UCSD-AML1 (cell line): ENCODE measurements around the gene SHOC2.

ENCODE experiments used
- DNase-seq: peaks from one replicate; lab custom pipeline; 2025; ENCODE audit not compliant: unreplicated experiment; lab: John Stamatoyannopoulos, UW

SHOC2 gene

DNA sequence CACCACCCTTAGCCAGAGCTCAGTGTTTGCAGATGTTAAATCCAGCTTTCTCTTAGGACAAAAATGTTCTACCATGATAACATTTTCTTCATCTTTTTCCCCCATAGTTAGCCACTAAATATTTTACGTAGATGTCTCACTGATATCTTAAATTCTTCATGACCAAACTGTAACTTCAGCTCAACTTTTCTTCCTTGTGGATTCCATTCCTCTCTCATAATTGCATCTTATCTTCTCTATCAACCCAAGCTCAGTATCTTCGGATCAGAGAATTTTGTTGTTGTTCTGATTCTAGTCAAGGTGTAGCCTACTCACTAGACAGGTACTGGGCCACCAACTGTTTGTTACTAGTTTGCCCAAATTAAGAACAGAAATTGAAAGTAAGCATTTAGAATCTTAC lies 60.2 kb downstream of the SHOC2 start:
- DNase-seq = no peak

DNA sequence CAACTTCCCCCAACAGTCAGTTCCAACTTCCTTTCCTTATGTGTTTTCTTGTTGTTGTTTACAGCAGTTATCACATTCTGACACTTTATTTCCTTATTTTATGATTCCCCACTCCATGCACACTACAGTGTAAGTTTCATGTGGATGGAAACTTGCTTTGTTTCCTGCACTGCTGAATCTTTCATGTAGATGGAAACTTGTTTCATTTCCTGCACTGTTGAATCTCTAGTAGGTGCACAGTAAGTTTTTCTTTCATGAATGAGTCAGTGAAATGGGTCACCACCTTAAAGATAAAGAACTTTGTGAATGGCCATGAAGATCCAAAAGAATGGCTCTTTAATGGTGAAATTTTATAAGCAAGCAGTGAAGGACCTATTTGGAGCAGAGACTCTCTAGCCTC lies 61.4 kb downstream of the SHOC2 start:
- DNase-seq = no peak

DNA sequence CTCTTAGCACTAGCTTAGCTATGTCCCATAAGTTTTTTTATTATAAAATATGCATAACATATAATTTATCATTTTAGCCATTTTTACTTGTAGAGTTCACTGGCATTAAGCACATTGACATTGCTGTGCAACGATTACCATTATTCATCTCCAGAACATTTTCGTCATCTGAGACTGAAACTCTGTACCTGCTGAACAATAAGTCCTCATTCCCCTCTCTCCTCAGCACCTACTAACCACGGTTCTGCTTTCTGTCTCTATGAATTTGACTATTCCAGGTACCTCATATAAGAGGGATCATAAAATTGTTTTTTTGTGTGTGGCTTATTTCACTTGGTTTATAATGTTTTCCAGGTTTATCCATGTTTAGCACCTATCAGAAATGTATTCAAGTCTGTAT lies 64.1 kb downstream of the SHOC2 start:
- DNase-seq = no peak

DNA sequence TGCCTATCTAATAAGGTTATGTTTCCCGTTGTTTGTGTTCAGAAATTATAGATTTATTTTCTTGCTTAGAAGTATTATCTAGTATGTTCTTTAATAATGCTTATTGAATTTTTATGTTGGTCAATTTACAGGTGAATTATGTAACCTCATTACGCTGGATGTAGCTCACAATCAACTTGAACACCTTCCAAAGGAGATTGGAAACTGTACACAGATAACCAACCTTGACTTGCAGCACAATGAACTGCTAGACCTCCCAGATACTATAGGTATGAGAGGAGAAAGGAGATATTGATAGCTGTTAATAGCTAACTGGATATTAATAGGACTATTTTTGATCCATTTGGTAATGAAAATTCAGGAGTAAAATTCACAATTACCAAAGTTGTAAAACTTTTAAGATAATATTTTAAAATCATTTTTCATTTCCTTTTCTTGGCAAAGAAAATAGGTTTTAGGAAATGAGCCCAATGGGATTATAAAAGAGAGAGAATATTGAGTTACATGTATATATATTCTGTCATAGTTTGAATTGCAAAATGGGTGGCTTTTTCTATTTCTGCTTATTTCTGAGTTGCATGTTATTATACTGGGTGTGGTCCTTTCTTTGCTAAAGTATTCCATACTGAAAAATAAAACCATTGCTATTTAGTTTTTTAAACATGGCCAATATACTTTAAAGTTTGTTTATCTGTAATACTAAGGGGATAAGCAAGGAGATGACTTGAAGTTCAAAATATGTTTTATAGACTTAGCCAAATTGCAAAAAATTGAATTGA lies 66.3 kb downstream of the SHOC2 start:
- DNase-seq = no peak

DNA sequence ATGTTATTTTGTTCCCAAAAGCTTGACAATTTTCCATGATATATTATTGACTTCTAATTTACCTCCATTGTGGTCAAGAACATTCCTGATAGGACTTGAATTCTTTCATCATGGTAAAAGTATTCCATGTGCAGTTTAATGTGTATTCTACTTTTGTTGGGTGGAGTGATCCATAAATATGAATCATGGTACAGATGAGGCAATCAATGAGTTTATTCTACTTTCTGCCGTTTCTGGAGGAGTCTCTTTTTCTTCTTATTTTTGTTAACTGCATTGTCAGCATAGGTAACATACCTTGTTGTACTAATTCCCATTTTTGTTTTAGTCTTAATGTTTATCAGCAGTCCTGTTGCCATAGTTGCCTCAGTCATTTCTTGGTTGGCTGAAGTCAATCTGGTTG lies 69.6 kb downstream of the SHOC2 start:
- DNase-seq = no peak

DNA sequence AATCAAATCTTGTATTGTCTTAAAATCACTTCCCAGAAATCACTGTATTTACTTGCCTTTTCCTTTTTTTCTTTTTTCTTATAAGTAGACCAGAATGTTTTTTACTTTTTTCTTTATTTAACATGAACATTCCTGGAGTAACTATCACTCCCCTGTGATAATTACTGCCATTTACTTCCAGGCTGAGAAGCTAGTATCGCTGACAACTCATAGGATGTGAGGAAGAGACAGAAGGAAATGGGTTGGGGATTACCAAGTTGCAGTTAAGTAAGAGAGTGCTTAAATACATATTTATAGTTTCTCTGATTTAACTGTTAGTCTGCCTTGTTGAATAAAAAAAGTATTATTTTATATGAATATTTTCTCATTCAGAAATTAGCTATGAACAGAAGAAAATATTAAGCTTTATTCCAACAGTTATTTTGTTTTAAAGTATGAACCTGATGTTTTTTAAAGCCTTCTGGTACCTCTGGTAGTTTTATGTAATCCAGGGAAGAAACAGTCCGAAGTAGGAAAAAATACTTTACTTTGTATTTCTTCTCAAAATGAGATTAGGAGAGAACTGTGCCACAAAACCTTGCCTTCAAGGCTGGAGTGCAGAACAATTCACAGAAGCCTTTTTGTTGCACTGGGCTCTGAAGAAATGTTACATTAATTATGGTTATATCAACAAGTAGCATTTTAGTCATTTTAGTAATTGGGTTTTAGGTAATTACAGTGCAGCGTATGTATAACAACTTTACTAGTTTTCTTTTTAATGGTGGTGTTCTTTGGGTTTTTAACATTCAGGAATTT lies 72.8 kb downstream of the SHOC2 start:
- no peak for DNase-seq

DNA sequence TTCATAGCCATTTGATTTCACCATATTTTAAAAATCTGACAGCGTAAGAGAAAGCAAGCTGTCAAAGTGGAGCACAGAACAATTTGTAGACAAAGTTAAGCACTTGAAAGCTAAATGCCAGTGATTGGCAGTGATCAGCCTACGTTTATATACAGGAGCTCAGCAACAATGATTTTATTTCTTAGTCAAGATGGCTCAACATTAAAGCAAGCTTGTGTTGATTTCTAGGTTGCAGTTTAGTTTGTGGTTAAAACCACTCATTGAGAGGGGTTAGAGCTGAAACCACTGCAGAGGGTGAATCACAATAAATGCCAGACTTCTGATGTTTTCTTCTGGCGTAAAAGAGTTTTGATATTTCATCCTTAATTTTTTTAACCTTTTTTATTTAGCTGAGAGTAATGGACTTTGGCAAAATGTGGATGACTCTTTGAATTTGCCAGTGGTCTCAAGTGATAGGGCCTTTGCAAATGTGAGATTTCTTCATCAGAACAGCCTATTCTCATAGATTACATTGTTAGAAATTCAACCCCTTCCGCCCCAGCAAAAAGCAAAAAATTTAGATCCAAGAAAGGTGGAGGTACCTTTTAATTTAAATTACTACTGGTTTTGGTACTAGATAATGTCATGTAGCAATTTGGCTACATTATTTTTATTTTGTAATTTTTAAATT lies 73.8 kb downstream of the SHOC2 start:
- no peak for DNase-seq

DNA sequence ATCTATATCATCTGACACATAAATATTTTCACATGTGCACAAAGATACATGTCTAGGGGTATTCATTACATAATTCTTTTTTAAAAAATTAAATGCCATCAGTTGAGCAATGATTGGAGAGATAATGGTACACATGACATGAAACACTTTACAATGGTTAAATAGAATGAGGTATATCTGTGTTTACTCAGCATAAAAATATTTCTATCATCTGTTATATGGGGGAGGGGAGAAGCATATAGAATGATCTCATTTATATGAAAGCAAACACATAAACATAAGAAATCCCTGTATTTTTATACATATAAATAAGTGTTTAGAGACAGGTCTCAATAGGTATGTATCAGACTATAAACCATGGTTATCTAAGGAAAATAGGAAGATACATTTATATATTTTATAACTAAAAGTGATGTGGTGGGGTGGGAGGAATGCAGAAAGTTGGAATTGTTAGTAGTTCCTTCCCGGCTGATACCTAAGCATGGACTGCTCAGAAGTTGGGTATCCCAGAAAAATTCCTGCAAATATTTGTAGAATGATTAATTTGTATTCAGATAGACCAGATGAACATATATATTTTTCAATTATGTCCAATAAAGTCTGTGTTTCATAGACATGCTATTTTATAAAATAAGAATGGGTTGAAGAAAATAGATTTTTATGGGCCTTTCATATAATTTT lies 75.1 kb downstream of the SHOC2 start:
- no peak for DNase-seq

DNA sequence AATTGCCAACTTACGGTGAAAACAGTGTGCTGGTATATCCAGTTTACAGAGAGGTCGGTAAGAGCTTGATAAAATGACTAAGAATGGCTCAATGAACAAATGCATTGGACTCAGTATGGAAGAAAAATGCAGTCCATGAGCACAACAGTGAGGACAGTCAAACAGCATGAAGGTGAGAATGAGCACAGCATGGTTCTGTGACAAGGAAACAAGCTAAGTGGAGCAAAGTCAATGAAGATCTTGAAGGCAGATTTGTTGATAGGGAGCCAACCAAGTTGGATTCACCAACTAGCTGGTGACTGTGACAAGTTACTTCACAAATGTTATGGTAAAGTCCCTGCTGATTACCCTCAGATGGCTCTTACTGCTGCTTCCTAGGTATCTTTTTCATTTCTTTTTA lies 75.9 kb downstream of the SHOC2 start:
- no peak for DNase-seq

DNA sequence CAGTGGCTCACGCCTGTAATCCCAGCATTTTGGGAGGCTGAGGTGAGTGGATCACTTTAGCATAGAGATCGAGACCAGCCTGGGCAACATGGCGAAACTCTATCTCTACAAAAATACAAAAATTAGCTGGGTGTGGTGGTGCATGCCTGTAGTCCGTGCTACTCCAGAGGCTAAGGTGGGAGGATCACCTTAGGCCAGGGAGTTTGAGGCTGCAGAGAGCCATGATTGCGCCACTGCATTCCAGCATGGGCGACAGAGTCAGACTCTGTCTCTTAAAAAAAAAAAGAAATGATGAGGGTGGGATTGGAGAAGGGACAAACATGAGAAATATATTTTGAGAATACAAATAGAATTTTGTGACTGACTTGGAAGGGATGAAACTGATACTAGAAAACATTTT lies 76.9 kb downstream of the SHOC2 start:
- DNase-seq = no peak

DNA sequence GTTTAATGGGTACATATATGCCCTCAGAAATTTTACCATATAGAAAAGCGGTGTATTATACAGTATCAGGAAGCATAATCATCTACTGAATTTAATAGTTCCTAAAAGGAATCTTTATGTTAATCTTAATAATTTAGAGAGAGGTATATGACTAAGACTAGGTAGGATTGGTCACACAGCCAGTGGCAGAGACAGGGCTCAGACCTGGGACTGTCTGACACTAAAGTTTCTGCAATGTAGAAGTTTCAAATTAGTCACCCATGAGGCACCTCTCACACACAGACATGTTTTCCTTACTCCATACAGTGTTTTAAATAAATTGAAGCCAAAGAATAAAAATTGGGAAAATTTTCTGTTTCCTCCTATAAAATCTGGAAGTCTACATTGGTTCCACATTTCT lies 84.6 kb downstream of the SHOC2 start:
- DNase-seq = no peak

DNA sequence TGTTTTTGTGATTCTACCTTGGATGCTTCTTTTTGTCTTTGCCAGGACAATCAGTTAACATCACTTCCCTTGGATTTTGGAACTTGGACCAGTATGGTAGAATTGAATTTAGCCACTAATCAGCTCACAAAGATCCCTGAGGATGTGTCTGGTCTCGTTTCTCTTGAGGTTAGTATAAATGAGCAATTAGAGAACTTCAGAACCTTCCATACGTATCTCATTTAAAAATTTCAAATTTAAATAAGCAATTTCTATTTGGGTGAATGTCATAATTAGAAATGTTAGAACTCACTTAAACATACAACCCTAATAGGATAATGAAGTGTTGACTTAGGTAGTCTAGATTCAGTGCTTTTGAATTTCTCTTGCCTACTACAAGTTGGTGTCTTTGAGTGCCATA lies 88.1 kb downstream of the SHOC2 start:
- DNase-seq = no peak

DNA sequence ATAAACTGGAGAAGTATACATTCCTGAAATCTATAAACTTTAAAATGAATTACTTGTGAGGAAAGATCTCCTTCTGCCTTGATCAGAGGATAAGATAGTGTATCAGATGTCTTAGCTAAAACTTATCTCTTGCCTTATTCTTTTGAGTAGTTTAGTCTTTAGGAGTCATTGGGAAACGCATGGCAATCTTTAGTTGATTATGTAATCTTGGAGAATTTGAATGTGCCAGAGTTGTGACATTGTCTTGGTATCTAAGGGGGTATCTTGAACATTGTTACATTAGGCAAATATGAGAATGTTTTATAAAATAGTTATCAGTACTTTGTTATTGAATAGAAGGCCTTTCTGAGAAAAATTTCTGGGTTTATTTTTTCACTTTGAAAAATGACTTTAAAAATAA lies 95.8 kb downstream of the SHOC2 start:
- DNase-seq = no peak

DNA sequence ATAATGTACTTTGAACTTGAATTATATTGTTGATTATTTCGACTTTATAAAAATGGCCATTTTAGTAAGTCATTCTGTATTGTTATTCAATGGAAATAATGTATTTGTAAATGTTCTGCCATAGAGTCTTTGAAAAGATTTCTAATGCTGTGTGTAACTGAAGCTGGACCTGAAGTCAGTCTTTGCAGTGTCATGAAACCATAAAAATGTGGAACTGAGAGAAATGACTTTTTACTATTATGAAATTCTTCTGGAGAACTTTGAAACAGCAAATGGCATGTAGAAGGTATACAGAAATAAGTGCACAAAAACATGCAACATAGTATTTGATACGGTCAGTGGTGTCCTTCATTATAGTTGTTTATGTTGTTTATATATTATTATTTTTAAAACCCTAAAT lies 97.7 kb downstream of the SHOC2 start:
- no peak for DNase-seq

DNA sequence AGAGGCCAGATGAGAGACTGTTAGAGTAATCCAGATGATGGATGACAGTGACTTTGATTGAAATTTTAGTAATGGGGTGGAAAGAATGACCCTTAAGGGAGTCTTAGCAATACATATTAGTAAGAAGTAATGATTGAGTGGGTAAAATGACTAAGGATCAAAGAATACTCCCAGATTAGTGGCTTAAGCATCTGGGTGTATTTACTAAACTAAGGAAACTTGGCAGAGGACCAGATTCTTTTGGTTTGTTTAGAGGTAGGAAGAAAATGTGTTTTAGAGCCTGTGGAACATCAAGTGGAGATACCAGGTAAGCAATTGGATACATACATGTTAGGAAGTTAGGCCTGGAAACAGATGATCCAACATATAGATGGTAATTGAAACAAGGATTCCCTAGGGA lies 98.6 kb downstream of the SHOC2 start:
- DNase-seq = no peak

DNA sequence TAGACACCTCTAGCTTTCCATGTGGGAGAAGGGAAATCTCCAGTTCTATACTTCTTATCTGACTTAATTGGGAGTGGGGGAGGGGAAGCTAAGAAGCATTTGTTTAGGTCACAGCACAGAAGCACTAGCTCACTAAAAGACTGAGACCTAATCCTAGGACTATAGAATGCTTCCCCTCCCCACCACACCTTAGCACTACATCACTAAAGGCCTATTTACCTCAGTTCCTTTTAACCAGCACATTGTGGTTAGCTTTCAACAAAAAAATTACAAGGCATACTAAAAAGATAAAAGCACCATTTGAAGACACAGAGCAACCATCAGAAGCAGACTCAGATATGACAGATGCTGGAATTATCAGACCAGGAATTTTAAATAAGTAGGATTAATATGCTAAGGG lies 103.7 kb downstream of the SHOC2 start:
- no peak for DNase-seq

DNA sequence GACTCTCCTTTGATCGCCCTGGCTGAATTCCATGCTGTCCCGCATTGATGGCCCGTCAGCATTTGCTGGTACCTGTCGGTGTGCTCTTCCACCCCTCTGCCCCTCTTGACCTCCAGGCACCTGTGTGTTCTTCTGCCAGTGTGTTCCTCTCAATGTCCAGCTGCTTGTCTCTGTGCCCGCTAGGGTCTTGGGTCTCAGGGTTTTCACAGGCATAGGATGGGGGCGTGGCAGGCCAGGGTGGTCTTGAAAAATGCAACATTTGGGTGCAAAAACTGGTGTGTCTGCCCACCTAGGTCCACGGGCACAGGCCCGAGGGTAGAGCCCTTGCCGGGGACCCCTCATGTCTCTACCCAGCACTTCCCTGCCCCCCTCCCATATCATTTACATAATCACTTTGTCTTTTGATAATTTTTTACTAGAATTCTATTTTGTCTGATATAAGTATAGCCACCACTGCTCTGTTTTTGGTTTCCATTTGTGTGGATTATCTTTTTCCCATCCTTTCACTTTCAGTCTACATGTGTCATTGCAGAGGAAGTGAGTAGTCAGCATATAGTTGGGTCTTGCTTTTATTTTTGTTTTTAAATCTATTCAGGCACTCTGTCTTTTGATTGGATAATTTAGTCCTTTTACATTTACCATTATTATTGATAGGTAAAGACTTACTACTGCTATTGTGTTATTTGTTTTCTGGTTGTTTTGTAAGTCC lies 110.8 kb downstream of the SHOC2 start:
- no peak for DNase-seq

DNA sequence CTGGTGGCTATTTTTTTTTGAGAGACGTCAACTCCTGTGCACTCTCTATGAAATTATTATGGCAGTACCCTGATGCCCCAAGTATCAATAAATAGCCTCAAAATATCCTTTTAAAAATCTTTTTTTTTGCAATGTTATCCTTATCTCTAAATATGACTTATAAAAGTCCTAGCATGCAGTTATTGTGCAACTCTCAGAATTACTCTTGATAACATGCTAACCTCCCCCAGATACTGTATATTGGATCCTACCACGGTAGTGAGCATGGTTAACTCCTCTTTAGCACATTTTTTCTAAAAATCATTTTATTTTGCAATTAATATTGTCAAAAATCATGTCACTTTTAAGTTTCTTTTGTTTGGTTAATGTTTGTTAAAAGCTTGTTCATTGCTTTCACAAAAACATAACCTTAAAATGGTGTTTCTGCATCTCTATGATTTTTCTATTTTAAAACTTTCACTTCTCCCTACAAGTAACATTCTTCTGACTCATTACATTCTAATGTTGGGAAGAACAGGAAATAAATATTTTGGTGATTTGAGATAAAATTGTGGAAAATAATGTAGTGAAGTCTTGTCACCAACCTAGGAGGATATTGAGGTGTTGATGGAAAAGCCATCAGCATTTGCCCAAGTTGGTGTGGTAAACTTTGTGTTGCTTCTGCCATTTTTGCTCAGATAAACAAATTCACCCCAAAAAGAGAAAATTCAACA lies 115.3 kb downstream of the SHOC2 start:
- DNase-seq = no peak

DNA sequence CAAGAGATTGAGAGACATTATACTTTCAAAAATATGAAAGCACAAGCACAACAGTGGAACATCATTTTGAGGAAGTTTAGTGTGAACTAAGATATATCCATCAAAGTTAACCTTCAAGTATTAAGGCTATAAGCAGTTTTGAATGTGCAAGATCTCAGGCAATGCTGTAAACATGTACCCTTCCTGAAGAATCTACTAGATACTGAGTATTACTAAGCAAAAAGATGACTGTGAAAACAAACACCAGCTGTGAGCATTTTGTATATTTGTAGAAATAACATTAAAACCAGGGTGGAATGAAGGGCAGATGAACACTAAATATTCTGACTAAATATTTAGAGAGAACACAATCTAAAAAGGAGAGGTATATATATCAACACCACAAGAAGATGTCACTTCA lies 116.1 kb downstream of the SHOC2 start:
- DNase-seq = no peak

DNA sequence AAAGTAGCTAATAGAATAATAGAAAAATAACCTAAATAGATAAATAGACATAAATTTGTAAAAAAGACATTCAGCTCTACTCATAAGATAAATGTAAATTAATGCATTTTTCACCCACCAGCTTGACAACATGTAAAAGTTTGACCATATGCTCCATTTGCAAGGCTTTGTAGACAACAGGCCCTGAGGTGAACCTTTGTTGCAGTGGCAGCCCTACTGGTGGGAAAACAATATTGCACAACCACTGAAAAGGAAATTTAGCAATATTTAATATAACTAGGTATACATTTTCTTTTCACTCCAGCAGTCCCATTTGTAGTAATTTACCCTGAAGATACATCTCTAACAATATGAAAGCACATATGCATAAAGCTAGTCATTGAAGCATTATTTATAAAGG lies 118.5 kb downstream of the SHOC2 start:
- DNase-seq = no peak
